SU-DHL-6 (cell line): ENCODE measurements around the gene ZDHHC18.

ENCODE experiments used
- H2AFZ ChIP-seq: fragments of 200-600 bp; sonication (generic); 2 replicates; pipeline ENCODE4 v1.6.1; 2014; ENCODE audit warnings: low read depth, mild to moderate bottlenecking, moderate library complexity, mixed read lengths, antibody characterized with exemption, low read length; ENCODE audit not compliant: severe bottlenecking
- H3F3A ChIP-seq: fragments of 200-600 bp; shearing (Covaris generic); 2 replicates; pipeline ENCODE4 v1.6.0; 2016; ENCODE audit warnings: antibody characterized with exemption, mild to moderate bottlenecking; ENCODE audit not compliant: insufficient read depth
- H3K27ac ChIP-seq: fragments of 200-600 bp; sonication (generic); 2 replicates; pipeline ENCODE4 v1.5.1; 2016; ENCODE audit warnings: low read depth, mild to moderate bottlenecking, low read length, moderate library complexity, mixed read lengths
- H3K27me3 ChIP-seq: fragments of 200-600 bp; sonication (generic), shearing (Covaris generic); 2 replicates; pipeline ENCODE4 v1.6.0; 2014; ENCODE audit warnings: mild to moderate bottlenecking, low read length
- H3K36me3 ChIP-seq: fragments of 200-600 bp; sonication (generic); 2 replicates; pipeline ENCODE4 v1.6.1; 2014; ENCODE audit warnings: mild to moderate bottlenecking, low read length, mixed read lengths
- H3K4me2 ChIP-seq: fragments of 300-600, 200-600 bp; shearing (Covaris generic), sonication (generic); 2 replicates; pipeline ENCODE4 v1.6.0; 2014; ENCODE audit warnings: low read length, low read depth, mild to moderate bottlenecking; ENCODE audit not compliant: poor library complexity, severe bottlenecking
- H3K4me3 ChIP-seq: fragments of 200-600 bp; sonication (generic); 2 replicates; pipeline ENCODE4 v1.5.1; 2014; ENCODE audit warnings: antibody characterized with exemption, low read length, mild to moderate bottlenecking, mixed read lengths; ENCODE audit not compliant: insufficient read depth, poor library complexity, severe bottlenecking
- H3K79me2 ChIP-seq: fragments of 200-600 bp; sonication (generic); 2 replicates; pipeline ENCODE4 v1.6.1; 2014; ENCODE audit warnings: mild to moderate bottlenecking, low read length, moderate library complexity; ENCODE audit not compliant: insufficient read depth
- H3K9ac ChIP-seq: fragments of 200-600 bp; sonication (generic); 2 replicates; pipeline ENCODE4 v1.7.0; 2014; ENCODE audit warnings: mild to moderate bottlenecking, low read length
- H3K9me2 ChIP-seq: fragments of 200-600 bp; sonication (generic); replicated peaks from 2 replicates; pipeline ENCODE4 v1.6.1; 2014; ENCODE audit warnings: low read length; ENCODE audit not compliant: insufficient read depth
- H3K9me3 ChIP-seq: fragments of 200-600 bp; sonication (generic); 2 replicates; pipeline ENCODE4 v1.6.1; 2014; ENCODE audit warnings: low read length, mixed read lengths; ENCODE audit not compliant: insufficient read depth
- H4K20me1 ChIP-seq: fragments of 200-600 bp; sonication (generic); 2 replicates; pipeline ENCODE4 v1.6.1; 2014; ENCODE audit warnings: low read depth, mild to moderate bottlenecking, antibody characterized with exemption, low read length, moderate library complexity, mixed read lengths
- EZH2phosphoT487 ChIP-seq: fragments of 200-600 bp; sonication (generic), shearing (Covaris generic); conservative IDR thresholded peaks from 2 replicates; pipeline ENCODE4 v1.6.1; 2018; ENCODE audit warnings: mild to moderate bottlenecking, antibody characterized with exemption, low read length, moderate library complexity, mixed read lengths
- TF ChIP-seq, protein P1 (sequence below): fragments of 200-600 bp; sonication (generic); IDR thresholded peaks from one replicate; pipeline ENCODE4 v1.5.1; 2017; ENCODE audit warnings: antibody characterized with exemption, mild to moderate bottlenecking, low read length, moderate library complexity; ENCODE audit not compliant: insufficient read depth, poor library complexity, severe bottlenecking

The ZDHHC18 gene

DNA sequence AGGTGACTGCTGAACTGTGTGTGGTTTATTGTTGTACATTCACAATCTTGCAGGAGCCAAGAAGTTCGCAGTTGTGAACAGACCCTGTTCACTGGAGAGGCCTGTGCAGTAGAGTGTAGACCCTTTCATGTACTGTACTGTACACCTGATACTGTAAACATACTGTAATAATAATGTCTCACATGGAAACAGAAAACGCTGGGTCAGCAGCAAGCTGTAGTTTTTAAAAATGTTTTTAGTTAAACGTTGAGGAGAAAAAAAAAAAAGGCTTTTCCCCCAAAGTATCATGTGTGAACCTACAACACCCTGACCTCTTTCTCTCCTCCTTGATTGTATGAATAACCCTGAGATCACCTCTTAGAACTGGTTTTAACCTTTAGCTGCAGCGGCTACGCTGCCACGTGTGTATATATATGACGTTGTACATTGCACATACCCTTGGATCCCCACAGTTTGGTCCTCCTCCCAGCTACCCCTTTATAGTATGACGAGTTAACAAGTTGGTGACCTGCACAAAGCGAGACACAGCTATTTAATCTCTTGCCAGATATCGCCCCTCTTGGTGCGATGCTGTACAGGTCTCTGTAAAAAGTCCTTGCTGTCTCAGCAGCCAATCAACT lies 45.2 kb upstream of the ZDHHC18 start:
- peaks cover 13% of the 10 kb centered on the region; the same call in 1 of the 2 replicates for H3K36me3 ChIP-seq

DNA sequence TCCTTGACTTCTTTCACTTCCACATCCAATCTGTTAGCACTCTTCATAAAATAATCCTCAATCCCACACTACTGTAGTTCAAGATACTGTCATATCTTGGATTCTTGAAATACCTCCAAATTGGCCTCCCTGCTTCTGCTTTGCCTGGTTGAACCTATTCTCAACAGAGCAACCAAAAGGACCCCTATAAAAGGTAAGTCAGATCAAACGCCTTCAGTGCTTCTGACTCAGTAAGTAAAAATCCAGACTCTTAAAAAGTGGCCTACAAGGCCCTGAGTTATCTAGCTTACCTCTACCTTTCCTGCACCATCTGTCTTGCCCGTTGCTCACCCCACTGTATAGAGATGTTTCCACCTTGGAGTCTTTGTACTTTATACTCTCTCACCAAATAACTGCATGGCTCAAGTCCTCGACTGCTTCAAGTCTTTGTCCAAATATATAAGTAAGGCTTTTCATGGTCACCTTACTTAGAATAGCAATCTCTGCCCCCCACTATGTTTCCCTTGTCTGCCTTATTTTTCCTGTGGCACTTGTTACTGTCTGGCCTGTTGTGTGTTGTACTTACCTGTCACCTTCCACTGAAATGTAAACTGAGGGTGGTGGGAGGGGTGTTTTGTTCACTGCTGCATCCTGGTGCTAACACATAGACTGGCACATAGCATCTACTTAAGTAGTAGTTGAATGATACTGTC lies 43.8 kb upstream of the ZDHHC18 start:
- peaks cover 8% of the 10 kb centered on the region; the same call in 1 of the 2 replicates for H3K36me3 ChIP-seq
- H3F3A ChIP-seq: peaks cover 63% of the 10 kb centered on the region
- peak overlapping the region; percentile 20 for H3K27ac ChIP-seq
- no peaks in the 10 kb centered on the region for H3K9me3 ChIP-seq
- H3K4me3 ChIP-seq: no peak overlapping the region
- no peaks in the 10 kb centered on the region for H4K20me1 ChIP-seq
- no peak overlapping the region for H2AFZ ChIP-seq
- H3K4me2 ChIP-seq: no peak overlapping the region
- H3K9me2 ChIP-seq: no peaks in the 10 kb centered on the region
- TF ChIP-seq, protein P1, sequence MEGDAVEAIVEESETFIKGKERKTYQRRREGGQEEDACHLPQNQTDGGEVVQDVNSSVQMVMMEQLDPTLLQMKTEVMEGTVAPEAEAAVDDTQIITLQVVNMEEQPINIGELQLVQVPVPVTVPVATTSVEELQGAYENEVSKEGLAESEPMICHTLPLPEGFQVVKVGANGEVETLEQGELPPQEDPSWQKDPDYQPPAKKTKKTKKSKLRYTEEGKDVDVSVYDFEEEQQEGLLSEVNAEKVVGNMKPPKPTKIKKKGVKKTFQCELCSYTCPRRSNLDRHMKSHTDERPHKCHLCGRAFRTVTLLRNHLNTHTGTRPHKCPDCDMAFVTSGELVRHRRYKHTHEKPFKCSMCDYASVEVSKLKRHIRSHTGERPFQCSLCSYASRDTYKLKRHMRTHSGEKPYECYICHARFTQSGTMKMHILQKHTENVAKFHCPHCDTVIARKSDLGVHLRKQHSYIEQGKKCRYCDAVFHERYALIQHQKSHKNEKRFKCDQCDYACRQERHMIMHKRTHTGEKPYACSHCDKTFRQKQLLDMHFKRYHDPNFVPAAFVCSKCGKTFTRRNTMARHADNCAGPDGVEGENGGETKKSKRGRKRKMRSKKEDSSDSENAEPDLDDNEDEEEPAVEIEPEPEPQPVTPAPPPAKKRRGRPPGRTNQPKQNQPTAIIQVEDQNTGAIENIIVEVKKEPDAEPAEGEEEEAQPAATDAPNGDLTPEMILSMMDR: no peak
- TF ChIP-seq EZH2phosphoT487: no peak
- no peaks in the 10 kb centered on the region for H3K27me3 ChIP-seq
- H3K9ac ChIP-seq: no peak overlapping the region
- H3K79me2 ChIP-seq: no peaks in the 10 kb centered on the region

More for the DNA sequence above, 45.2 kb upstream of the ZDHHC18 start:
- Histone ChIP-seq H3K9me3 (no peaks in the 10 kb centered on the region), H3K9ac (no peak overlapping the region), H3F3A (peaks cover 49% of the 10 kb centered on the region), H3K4me2 (no peak overlapping the region), H3K9me2 (no peaks in the 10 kb centered on the region), H3K79me2 (no peaks in the 10 kb centered on the region), H3K27me3 (no peaks in the 10 kb centered on the region), H3K4me3 (no peak overlapping the region), H4K20me1 (no peaks in the 10 kb centered on the region), H2AFZ (no peak overlapping the region), H3K27ac (no peak overlapping the region)
- TF ChIP-seq EZH2phosphoT487: no peak
- TF ChIP-seq, protein P1: no peak

DNA sequence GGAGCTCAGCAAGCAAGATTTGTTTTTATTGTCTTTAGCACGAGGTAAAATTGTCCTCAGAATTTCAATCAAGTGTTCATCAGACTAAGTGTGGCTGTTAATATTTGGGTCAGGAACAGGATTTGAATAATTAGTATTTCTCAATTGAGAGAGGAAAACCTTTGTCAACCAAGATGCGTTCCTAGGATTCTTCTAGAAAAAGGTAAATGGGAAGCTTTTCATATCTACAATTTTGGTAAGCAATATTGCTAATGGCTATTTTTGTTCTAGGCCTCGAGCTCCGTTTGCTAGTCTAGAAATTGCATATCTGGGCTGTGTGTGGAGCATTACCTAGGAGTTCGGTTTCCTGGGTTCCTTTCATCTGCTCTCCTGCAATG lies 42.9 kb upstream of the ZDHHC18 start:
- no peak overlapping the region for H3K4me3 ChIP-seq
- H3K4me2 ChIP-seq: no peak overlapping the region
- peak overlapping the region; percentile 20; the same call in 1 of the 2 replicates for H3K27ac ChIP-seq
- H3K9me2 ChIP-seq: no peaks in the 10 kb centered on the region
- no peaks in the 10 kb centered on the region for H4K20me1 ChIP-seq
- H3K79me2 ChIP-seq: no peaks in the 10 kb centered on the region; the same call in 1 of the 2 replicates
- TF ChIP-seq, protein P1: no peak
- no peak for TF ChIP-seq EZH2phosphoT487
- peaks cover 68% of the 10 kb centered on the region for H3F3A ChIP-seq
- no peaks in the 10 kb centered on the region for H3K27me3 ChIP-seq
- H3K9ac ChIP-seq: no peak overlapping the region
- peaks cover 4% of the 10 kb centered on the region; the same call in 1 of the 2 replicates for H3K36me3 ChIP-seq
- H2AFZ ChIP-seq: no peak overlapping the region
- no peaks in the 10 kb centered on the region for H3K9me3 ChIP-seq
